T-helper 17 cell (primary cell): ENCODE measurements around the gene FADD. TPM values are rescaled to one million over a fixed set of nuclear protein-coding genes. Genes with fewer than 3 reads are reported as not detected.
A peak's percentile ranks its signal among the peaks of the same experiment; 100 is the strongest.

Experiments used
- ATAC-seq: fragments of 150-1000 bp; cut with Tn5 transposase; 2 replicates; pipeline ENCODE4 v1.10.0; 2021; ENCODE audit warnings: mild to moderate bottlenecking, moderate library complexity
- DNase-seq, 3 donors: peaks; one replicate each; pipeline versions ENCODE4 v3.0.0 to v3.0.0-alpha.2; 2020 to 2021
- H3K9me3 ChIP-seq: one replicate; pipeline ENCODE4 v1.7.0; 2013; ENCODE audit warnings: low read length, mild to moderate bottlenecking; ENCODE audit not compliant: control insufficient read depth, poor library complexity, severe bottlenecking
- H3K27ac Mint-ChIP-seq: one replicate; pipeline ENCODE4 v1.8.0; 2022; ENCODE audit warnings: mild to moderate bottlenecking, moderate library complexity, mixed read lengths
- H3K27me3 Mint-ChIP-seq: one replicate; pipeline ENCODE4 v1.8.0; 2022; ENCODE audit warnings: mixed read lengths
- H3K36me3 Mint-ChIP-seq: one replicate; pipeline ENCODE4 v1.8.0; 2022; ENCODE audit warnings: low read depth, mixed read lengths
- H3K4me1 Mint-ChIP-seq: one replicate; pipeline ENCODE4 v1.8.0; 2022; ENCODE audit warnings: mild to moderate bottlenecking, mixed read lengths
- H3K4me3 Mint-ChIP-seq: one replicate; pipeline ENCODE4 v1.8.0; 2022; ENCODE audit warnings: mild to moderate bottlenecking, moderate library complexity, mixed read lengths
- total RNA-seq, 4 donors: library from RNA in 2 of 4; stranded (reverse) in 2 of 4; gene quantifications; one replicate each; pipeline ENCODE4 v1.2.3 and lab custom pipeline; 2022 to 2026

Gene FADD, protein sequence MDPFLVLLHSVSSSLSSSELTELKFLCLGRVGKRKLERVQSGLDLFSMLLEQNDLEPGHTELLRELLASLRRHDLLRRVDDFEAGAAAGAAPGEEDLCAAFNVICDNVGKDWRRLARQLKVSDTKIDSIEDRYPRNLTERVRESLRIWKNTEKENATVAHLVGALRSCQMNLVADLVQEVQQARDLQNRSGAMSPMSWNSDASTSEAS
- 1 to 10 TPM; 8.2 to 8.6 TPM for total RNA-seq
- total RNA-seq (lab: John Stamatoyannopoulos, UW): 10.9 to 48.0 reads per million in 2 donors

DNA sequence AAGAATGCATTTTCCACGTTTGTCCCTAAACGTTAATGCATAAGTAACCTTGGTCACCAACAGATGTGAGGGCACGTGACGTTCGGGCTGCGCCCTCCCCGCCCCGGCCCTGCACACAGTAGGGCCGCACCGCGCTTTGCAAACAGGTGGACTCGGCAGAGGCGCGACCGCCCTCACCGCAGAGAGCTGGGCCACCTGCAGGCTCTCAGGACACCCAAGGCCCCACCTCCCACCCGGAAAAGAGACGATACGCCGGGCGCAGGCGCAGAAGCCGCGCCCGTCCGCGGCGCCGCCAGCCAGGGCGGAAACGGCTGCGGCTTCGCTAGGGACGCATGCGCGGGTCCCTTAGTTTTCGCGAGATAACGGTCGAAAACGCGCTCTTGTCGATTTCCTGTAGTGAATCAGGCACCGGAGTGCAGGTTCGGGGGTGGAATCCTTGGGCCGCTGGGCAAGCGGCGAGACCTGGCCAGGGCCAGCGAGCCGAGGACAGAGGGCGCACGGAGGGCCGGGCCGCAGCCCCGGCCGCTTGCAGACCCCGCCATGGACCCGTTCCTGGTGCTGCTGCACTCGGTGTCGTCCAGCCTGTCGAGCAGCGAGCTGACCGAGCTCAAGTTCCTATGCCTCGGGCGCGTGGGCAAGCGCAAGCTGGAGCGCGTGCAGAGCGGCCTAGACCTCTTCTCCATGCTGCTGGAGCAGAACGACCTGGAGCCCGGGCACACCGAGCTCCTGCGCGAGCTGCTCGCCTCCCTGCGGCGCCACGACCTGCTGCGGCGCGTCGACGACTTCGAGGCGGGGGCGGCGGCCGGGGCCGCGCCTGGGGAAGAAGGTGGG lies at the start of gene FADD:
Gene FADD, plus strand, starts transcription at position 377 of the 831 bp plus-strand sequence. Its CDS starts 164 bp downstream, at position 541.
- Mint-ChIP-seq H3K4me3 (peak within 1 kb of the TSS; percentile 94), H3K27me3 (peaks cover 4% of the 10 kb centered on the region), H3K36me3 (no peaks in the 10 kb centered on the region), H3K27ac (peak within 1 kb of the TSS; percentile 95), H3K4me1 (peaks cover 22% of the 10 kb centered on the region)
- H3K9me3 ChIP-seq: no peaks in the 10 kb centered on the region
- peak; percentile 86 for DNase-seq
- ATAC-seq: peak; percentile 65

DNA sequence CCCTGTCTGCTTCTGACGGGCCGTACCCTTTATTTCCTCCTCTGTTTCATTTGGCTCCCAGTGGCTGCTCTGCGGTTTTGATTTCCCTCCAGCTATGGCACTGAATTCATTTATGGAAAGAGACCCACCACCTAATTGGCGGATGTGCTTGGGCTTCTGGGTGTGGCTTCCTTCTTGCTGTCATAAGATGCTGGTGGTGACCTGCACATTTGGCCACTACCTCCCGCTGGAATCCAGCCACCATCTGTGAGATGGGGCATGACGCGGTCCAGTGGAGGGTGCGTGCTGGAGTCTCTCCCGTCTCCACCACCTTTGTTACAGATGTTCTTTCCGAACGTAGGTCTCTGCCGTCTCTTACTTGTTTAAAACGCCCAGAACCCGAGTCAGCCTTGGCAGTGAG lies 47.7 kb upstream of the FADD start:
- no peak for ATAC-seq
- H3K4me3 Mint-ChIP-seq: no peak overlapping the region
- no peaks in the 10 kb centered on the region for H3K9me3 ChIP-seq
- no peaks in the 10 kb centered on the region for H3K4me1 Mint-ChIP-seq
- no peak overlapping the region for H3K27ac Mint-ChIP-seq
- peaks cover 28% of the 10 kb centered on the region for H3K27me3 Mint-ChIP-seq
- no peak for DNase-seq
- no peaks in the 10 kb centered on the region for H3K36me3 Mint-ChIP-seq

DNA sequence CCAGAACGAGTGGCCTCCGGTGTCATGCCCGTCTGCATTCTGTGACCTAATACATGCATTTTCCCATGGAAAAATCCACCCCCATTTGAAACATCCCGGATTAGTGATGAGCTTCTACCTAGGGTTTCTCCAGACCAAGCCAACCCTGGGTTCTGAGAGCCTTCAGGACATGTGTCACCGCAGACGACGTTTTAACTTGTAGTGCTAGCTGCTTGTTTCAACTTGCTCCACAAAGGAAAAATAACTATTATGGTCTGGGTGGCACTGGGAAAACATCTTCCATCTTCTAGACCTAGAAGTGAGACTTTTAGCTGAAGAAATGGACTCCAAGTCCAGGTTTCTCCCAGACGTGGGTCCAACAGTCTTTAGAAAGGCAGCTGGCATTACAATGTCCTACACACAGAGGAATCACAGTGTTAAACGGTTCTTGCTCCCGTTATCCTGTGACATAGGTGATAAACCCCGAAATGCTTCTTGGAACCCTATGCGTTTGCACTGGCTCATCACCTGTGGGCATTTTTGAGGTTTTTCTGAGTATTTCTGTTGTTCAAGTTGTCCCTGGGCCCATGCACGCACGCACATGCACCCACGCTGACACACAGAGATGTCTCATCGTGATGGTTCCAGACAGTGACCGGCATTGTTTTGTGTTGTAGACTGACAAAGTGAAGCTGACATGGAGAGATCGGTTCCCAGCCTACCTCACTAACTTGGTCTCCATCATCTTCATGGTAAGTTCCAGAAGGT lies 46.6 kb upstream of the FADD start:
- H3K4me3 Mint-ChIP-seq: no peak overlapping the region
- no peaks in the 10 kb centered on the region for H3K4me1 Mint-ChIP-seq
- peaks cover 25% of the 10 kb centered on the region for H3K27me3 Mint-ChIP-seq
- no peaks in the 10 kb centered on the region for H3K36me3 Mint-ChIP-seq
- no peak overlapping the region for H3K27ac Mint-ChIP-seq
- DNase-seq (no peak), ATAC-seq (no peak)
- H3K9me3 ChIP-seq: no peaks in the 10 kb centered on the region

DNA sequence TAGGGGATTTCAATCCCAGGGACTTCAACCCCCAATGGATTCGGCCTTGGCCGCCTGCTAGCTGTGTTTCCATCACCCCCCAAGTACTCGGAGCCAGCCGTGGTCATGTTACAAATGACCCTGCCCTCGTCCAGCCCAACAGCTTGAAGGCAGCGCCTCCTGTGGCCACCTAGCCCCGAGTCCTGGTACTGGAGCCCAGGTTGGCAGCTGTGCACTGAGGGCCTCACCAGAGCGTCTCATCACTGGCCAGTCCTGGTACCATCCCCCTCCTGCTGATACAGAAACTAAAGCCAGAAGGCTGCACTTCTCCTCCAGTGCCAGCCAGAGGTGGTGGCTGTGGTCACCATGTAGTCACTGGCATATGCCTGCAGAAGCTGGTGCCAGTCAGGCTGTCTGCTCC lies 44.9 kb upstream of the FADD start:
- Mint-ChIP-seq H3K4me3 (no peak overlapping the region), H3K27ac (no peak overlapping the region), H3K27me3 (peaks cover 23% of the 10 kb centered on the region), H3K36me3 (no peaks in the 10 kb centered on the region), H3K4me1 (no peaks in the 10 kb centered on the region)
- ATAC-seq: no peak
- DNase-seq: no peak
- no peaks in the 10 kb centered on the region for H3K9me3 ChIP-seq

DNA sequence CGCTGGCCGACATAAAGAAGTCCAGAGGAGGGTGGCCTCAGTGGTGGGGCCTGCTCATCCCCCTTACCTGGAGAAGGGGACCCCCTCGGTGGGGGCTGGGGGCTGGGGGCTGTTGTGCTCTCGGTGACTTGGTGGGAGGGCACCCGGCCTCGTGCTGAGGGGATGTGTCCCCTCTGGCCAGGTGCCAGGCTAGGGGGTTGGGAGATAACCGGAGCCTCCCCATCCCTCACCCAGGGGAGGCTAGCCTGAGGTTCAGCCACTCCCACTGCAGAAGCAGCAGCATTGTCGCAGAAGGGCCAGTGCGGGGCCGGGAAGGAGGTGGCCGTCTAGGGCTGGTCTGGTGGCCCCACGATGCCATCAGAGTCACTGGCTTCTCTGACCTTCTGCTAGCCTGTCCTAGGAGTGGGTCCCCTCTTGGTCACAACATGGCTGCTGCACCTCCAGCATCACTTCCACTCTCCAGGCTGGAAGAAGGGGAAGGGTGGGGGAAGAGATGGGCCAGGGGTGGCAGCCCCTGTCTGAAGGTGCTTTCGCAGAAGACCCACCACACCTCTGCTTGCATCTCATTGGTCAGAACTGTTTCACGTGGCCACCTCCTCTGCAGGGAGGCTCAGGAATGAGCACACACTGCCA lies 44.2 kb upstream of the FADD start:
- no peaks in the 10 kb centered on the region for H3K4me1 Mint-ChIP-seq
- H3K36me3 Mint-ChIP-seq: no peaks in the 10 kb centered on the region
- no peak for ATAC-seq
- no peak for DNase-seq
- H3K27ac Mint-ChIP-seq: no peak overlapping the region
- no peaks in the 10 kb centered on the region for H3K9me3 ChIP-seq
- H3K27me3 Mint-ChIP-seq: peaks cover 28% of the 10 kb centered on the region
- no peak overlapping the region for H3K4me3 Mint-ChIP-seq

DNA sequence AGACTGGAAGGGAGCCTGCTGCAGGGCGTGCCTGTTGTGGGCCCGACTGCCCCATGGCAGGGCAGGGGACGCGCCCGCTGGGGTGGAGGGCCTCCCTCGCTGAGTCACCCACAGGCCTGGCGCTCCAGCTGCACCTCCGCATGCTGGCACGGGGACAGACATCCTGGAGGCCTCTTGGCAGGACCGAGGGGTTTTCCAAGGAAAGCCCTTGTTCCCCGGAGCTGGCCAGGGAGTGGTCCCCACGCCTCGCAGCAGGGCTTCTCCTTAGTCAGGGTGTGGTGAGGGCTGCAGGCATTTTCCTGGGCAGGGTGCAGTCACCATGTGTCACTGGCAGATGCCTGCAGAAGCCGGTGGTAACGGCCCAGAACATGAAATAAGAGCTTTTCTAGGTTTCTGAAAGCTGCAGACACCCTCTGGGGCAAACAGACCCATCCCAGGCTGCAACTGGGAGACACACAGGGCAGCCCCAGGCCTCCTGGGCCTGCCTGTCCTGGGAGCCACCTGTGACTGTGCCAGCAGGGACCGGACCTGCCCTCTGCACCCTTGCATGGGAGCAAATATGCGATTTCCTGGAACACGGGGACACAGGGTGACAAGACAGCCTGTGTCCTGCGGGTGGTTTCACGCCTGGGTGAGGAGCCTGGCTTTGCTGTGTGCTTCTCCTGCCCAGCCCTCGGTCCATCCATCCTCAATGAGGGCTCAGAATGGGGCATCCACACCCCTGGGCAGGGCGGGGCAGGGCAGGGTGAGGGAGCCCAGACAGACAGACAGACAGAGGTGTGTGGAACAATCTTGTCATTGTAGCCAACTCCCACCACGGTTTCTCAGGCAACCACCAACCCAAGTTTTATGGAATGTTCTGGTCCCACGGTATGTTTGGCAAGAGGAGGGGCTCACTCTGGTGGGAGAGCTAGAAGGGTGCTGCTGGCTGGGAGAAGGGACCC lies 43.2 kb upstream of the FADD start:
- no peaks in the 10 kb centered on the region for H3K4me1 Mint-ChIP-seq
- DNase-seq: no peak
- H3K27ac Mint-ChIP-seq: no peak overlapping the region
- H3K36me3 Mint-ChIP-seq: no peaks in the 10 kb centered on the region
- no peaks in the 10 kb centered on the region for H3K9me3 ChIP-seq
- no peak for ATAC-seq
- H3K27me3 Mint-ChIP-seq: peaks cover 28% of the 10 kb centered on the region
- H3K4me3 Mint-ChIP-seq: no peak overlapping the region

DNA sequence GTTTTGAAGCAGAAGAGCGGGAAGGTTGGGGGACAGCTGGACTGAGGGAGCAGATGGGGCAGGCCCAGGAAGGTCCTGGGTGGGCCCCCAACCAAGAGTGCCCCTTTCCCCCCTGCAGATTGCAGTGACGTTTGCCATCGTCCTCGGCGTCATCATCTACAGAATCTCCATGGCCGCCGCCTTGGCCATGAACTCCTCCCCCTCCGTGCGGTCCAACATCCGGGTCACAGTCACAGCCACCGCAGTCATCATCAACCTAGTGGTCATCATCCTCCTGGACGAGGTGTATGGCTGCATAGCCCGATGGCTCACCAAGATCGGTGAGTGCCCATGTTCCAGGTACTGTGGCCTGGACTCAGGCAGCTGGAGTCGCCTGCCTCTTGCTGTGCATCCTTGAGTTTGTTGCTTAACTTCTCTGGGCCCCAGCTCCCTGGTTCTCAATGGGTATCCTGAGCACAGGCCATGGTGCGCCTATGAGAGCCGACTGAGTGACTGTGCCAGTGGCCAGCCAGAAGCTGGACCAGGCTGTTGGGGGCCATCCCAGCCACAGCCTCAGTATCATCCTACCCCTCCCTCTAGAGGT lies 42.0 kb upstream of the FADD start:
- no peaks in the 10 kb centered on the region for H3K36me3 Mint-ChIP-seq
- no peaks in the 10 kb centered on the region for H3K4me1 Mint-ChIP-seq
- DNase-seq (no peak), ATAC-seq (no peak)
- H3K27ac Mint-ChIP-seq: no peak overlapping the region
- no peaks in the 10 kb centered on the region for H3K9me3 ChIP-seq
- no peak overlapping the region for H3K4me3 Mint-ChIP-seq
- H3K27me3 Mint-ChIP-seq: peaks cover 21% of the 10 kb centered on the region

DNA sequence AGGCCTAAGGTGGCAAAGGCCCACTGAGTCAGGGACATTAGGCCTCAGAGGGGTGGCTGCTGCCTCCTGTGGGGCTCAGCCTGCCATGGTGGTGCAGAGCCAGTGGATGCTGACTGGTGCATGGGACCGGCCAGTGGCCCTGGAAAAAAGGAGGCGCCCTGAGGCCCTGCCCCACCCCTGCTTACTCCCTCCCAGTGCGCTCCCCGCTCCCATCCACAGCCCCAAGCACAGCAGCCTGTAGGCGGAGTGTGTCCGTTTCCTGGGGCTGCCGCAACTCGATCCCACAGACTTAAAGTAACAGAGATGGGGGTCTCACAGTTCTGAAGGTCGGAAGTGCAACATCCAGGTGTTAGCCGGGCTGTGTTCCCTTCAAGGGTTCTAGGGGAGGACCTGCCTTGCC lies 38.4 kb upstream of the FADD start:
- peaks cover 39% of the 10 kb centered on the region for H3K27me3 Mint-ChIP-seq
- H3K36me3 Mint-ChIP-seq: no peaks in the 10 kb centered on the region
- no peaks in the 10 kb centered on the region for H3K4me1 Mint-ChIP-seq
- no peak overlapping the region for H3K4me3 Mint-ChIP-seq
- ATAC-seq: no peak
- no peak overlapping the region for H3K27ac Mint-ChIP-seq
- H3K9me3 ChIP-seq: no peaks in the 10 kb centered on the region
- no peak for DNase-seq

DNA sequence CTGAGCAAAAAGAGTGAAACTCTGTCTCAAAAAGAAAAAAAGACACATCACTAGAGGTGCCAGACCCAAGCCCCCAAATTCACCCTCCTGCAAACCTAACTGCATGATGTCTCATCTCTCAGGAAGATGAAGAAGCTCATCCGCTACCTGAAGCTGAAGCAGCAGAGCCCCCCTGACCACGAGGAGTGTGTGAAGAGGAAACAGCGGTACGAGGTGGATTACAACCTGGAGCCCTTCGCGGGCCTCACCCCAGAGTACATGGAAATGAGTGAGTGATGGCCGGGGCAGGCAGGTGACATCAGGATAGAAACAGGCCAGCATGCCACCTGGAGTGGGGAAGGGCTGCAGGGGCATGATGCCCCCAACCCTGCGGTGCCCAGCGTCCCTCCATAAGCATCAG lies 36.0 kb upstream of the FADD start:
- no peak for ATAC-seq
- H3K4me3 Mint-ChIP-seq: no peak overlapping the region
- no peaks in the 10 kb centered on the region for H3K9me3 ChIP-seq
- no peak for DNase-seq
- no peak overlapping the region for H3K27ac Mint-ChIP-seq
- H3K4me1 Mint-ChIP-seq: no peaks in the 10 kb centered on the region
- no peaks in the 10 kb centered on the region for H3K36me3 Mint-ChIP-seq
- H3K27me3 Mint-ChIP-seq: peaks cover 41% of the 10 kb centered on the region

DNA sequence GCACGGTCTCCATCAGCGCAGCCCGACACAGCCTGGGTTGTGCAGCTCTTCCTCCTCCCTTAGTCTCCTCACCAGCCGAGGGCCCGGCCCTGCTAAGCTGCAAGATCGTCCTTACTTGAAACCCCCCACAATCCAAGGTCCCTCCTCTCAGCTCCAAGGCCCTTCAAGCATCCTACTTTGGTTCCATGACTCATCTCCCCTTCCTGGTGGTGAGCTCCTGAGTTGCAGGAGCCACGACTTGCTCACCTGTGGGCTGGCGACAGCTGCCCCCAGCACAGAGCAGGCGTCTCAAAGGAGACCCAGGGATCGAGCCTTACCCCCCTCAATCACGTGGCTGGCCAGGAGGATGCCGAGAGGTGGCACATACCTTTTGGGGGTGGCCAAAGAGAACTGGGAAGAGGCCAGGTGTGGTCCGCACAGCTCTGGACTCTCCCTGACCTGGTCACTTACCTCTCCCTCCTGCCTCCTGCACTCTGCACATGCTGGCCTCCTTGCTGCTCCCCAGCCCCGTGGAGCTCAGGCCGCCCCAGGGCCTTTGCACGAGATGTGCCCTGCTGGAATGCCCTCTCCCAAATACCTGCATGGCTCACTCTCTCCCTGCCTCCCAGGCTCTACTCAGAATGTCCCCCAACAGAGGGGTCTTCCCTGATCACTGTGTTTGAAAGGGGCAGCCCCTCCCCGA lies 35.2 kb upstream of the FADD start:
- H3K9me3 ChIP-seq: no peaks in the 10 kb centered on the region
- Mint-ChIP-seq H3K4me3 (no peak overlapping the region), H3K4me1 (no peaks in the 10 kb centered on the region), H3K27ac (no peak overlapping the region), H3K27me3 (peaks cover 39% of the 10 kb centered on the region), H3K36me3 (no peaks in the 10 kb centered on the region)
- ATAC-seq (no peak), DNase-seq (no peak)

DNA sequence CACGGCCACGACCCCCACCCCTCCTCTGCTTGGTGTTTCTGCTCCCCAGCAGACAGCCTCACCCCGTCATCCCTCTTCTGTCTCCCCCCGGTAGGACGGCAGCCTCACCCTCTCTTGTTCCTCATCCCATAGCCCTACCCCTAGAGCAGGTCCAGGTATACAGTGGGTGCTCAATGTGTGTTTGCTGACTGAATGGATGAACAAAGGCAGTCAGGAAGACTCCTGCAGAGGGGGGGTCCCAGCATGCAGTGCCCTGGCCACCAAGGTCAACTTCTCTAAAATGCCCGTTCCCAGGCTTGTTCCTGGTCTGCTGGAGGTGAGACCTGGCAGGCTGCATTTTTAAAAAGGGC lies 34.7 kb upstream of the FADD start:
- no peaks in the 10 kb centered on the region for H3K9me3 ChIP-seq
- H3K27me3 Mint-ChIP-seq: peaks cover 37% of the 10 kb centered on the region
- H3K4me1 Mint-ChIP-seq: no peaks in the 10 kb centered on the region
- H3K4me3 Mint-ChIP-seq: no peak overlapping the region
- ATAC-seq (no peak), DNase-seq (no peak)
- no peak overlapping the region for H3K27ac Mint-ChIP-seq
- no peaks in the 10 kb centered on the region for H3K36me3 Mint-ChIP-seq

DNA sequence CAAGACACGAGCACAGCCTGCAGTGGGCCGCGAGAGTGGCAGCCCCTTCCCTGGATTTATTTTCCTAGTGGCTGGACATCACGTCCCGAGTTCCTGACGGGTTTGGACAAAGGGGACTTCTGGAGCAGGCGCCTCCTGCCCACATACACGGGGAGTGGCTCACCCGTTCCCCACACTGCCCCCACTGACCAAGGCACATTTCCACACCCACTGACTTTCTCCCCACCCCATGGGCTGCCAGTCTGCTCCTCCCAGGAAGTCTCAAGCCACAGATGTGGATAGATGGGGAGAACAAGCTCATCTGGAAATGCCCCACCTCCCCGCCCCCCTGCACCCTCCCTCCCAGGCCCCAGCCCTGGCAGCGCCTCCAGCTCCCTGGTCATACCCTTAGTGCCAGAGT lies 34.0 kb upstream of the FADD start:
- no peaks in the 10 kb centered on the region for H3K36me3 Mint-ChIP-seq
- no peaks in the 10 kb centered on the region for H3K9me3 ChIP-seq
- H3K27me3 Mint-ChIP-seq: peaks cover 34% of the 10 kb centered on the region
- no peak for ATAC-seq
- no peaks in the 10 kb centered on the region for H3K4me1 Mint-ChIP-seq
- no peak overlapping the region for H3K27ac Mint-ChIP-seq
- H3K4me3 Mint-ChIP-seq: no peak overlapping the region
- no peak for DNase-seq
